Ovary (tissue), 9 donors: Measurements from ENCODE around the gene PSMD1. TPM values are rescaled to one million over a fixed set of nuclear protein-coding genes. Genes with fewer than 3 reads are reported as not detected.

Experiments
- DNase-seq, 5 donors: peaks; one replicate each; pipeline ENCODE4 v3.0.0-alpha.2; 2019 to 2020
- H3K27ac ChIP-seq, 2 donors: fragments of 200-600 bp; one replicate each; pipeline versions ENCODE4 v1.5.1 to v1.8.0; 2019 to 2022
- H3K27me3 ChIP-seq: fragments of 200-600 bp; one replicate; pipeline ENCODE4 v1.8.0; 2022
- H3K36me3 ChIP-seq: fragments of 200-600 bp; sonication (generic); one replicate; pipeline ENCODE4 v1.5.1; 2019
- H3K4me1 ChIP-seq: one replicate; pipeline ENCODE4 v1.8.1; 2013; ENCODE audit warnings: mild to moderate bottlenecking, moderate library complexity; ENCODE audit not compliant: insufficient read depth
- H3K4me3 ChIP-seq: fragments of 200-600 bp; sonication (generic); one replicate; pipeline ENCODE4 v1.5.1; 2017
- H3K9me3 ChIP-seq, 2 donors: fragments of 200-600 bp in 1 of 2; sonication (generic) in 1 of 2; one replicate each; pipeline versions ENCODE4 v1.5.1 to v1.8.1; 2013 to 2019; ENCODE audit warnings: mild to moderate bottlenecking in 1 of 2, moderate library complexity in 1 of 2
- EP300 ChIP-seq: sonication (generic); formaldehyde crosslinking; IDR thresholded peaks from one replicate; pipeline ENCODE4 v1.6.1; 2017; ENCODE audit warnings: antibody characterized with exemption
- POLR2A ChIP-seq: fragments of 450-650 bp; IDR thresholded peaks from one replicate; pipeline ENCODE4 v1.6.1; 2017; ENCODE audit warnings: antibody characterized with exemption, mild to moderate bottlenecking, moderate library complexity
- WGBS, 3 donors: extraction: QIAGEN DNeasy Blood & Tissue Kit in 1 of 3; methylation state at CpG; one replicate each; pipeline versions ENCODE4 v1.1.5 to v1.1.7; 2013 to 2017; 5-methylcytosine and 5-hydroxymethylcytosine counted together
- intact Hi-C, 4 donors: fragments of 100-400 bp; cut with DNase I; formaldehyde crosslinking; loops; one replicate each; pipeline versions ENCODE4 v1.11.0 to v1.15.1; 2022 to 2023
- polyA plus RNA-seq, 2 donors: library from polyadenylated mRNA; stranded (reverse); fragments of 200-250 nt in 1 of 2; fragments of 350-450 nt in 1 of 2; fragmentation: Illumina TruSeq in 1 of 2; extraction: RNeasy Lipid Tissue Mini Kit (QIAGEN cat#74804) in 1 of 2; gene quantifications; one replicate each; pipeline ENCODE4 v1.2.3, GENCODE V29; 2013 to 2014
- total RNA-seq, 7 donors: library from RNA; depleted of rRNA in 2 of 7; stranded (reverse); fragments of >200 nt in 2 of 7; fragmentation: NEBNext Ultra II Directional in 3 of 7; extraction: Animal tissue kit (Norgen Biotek cat#: 25700) in 3 of 7; gene quantifications; one replicate each; pipeline versions ENCODE4 v1.1.0 to v1.2.4, GENCODE V29; 2016 to 2023
- TF ChIP-seq, protein P1 (sequence below), 3 donors: fragments of 450-650 bp in 2 of 3; fragments of 200-600 bp in 1 of 3; IDR thresholded peaks; one replicate each; pipeline versions ENCODE4 v1.5.1 to v1.8.0; 2016 to 2022; ENCODE audit warnings: antibody characterized with exemption in 3 of 3, mild to moderate bottlenecking in 1 of 3
- donor health status: DM: no; HTN: no; CAD: no; lungs with moderate emphysema.
- donor health status: DM: no; HTN: no; CAD: no.
- donor health status: Bipolar disorder and iron deficiency.
- donor health status: DM: yes; HTN: yes; CAD: no.
- donor health status: DM: no; HTN: no; CAD: no.
- donor health status: DM: yes; HTN: yes; CAD: no.

Gene PSMD1
- total and polyA plus RNA-seq, 9 donors: 19.0 to 73.2 (median 57.8) TPM

GRCh38 chr2:231111987-231112386, 55.3 kb downstream of the PSMD1 start:
- Histone ChIP-seq H3K9me3 (no peaks in the 10 kb centered on the region), H3K36me3 (no peaks in the 10 kb centered on the region), H3K4me1 (no peaks in the 10 kb centered on the region), H3K4me3 (no peak overlapping the region), H3K27me3 (no peaks in the 10 kb centered on the region), H3K27ac (no peak overlapping the region)
- TF ChIP-seq POLR2A (no peak), EP300 (no peak)
- TF ChIP-seq, protein P1, sequence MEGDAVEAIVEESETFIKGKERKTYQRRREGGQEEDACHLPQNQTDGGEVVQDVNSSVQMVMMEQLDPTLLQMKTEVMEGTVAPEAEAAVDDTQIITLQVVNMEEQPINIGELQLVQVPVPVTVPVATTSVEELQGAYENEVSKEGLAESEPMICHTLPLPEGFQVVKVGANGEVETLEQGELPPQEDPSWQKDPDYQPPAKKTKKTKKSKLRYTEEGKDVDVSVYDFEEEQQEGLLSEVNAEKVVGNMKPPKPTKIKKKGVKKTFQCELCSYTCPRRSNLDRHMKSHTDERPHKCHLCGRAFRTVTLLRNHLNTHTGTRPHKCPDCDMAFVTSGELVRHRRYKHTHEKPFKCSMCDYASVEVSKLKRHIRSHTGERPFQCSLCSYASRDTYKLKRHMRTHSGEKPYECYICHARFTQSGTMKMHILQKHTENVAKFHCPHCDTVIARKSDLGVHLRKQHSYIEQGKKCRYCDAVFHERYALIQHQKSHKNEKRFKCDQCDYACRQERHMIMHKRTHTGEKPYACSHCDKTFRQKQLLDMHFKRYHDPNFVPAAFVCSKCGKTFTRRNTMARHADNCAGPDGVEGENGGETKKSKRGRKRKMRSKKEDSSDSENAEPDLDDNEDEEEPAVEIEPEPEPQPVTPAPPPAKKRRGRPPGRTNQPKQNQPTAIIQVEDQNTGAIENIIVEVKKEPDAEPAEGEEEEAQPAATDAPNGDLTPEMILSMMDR (IDR thresholded peaks at IDR 0.05): no peak
- intact Hi-C loops: no loop called here
- 82 to 85% (median 82%) methylated on average over 1 of the region's 1 CpG for WGBS, 3 donors
- DNase-seq: no peak

GRCh38 chr2:231113489-231113888, 56.8 kb downstream of the PSMD1 start:
- TF ChIP-seq EP300 (no peak), POLR2A (no peak)
- TF ChIP-seq, protein P1 (IDR thresholded peaks at IDR 0.05): no peak
- Histone ChIP-seq H3K9me3 (no peaks in the 10 kb centered on the region), H3K4me3 (no peak overlapping the region), H3K27ac (no peak overlapping the region), H3K4me1 (no peaks in the 10 kb centered on the region), H3K27me3 (no peaks in the 10 kb centered on the region), H3K36me3 (no peaks in the 10 kb centered on the region)
- intact Hi-C loops: no loop called here
- DNase-seq: no peak
- WGBS, 3 donors: 96 to 98% (median 96%) methylated on average over 5 of the region's 5 CpGs

DNA sequence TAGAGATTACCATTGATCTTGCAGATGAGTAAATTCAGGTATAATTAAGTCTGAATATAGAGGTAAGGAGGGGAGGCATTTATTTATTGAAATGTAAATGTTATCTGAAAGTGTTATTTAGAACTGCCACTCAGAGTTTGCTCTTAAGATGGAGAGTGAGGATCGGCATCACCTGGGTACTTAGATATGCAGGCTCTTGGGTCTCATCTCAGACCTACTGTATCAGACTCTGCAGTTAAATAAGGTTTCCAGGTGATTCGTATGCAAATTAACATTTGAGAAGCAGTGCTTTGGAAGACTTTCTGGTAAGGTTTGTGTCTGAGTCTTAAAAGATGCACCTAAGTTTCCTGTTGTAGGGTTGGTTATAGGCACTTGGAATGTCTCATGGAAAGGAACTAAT, 59.0 kb downstream of the PSMD1 start:
- Histone ChIP-seq H3K27me3 (no peaks in the 10 kb centered on the region), H3K36me3 (no peaks in the 10 kb centered on the region), H3K4me1 (no peaks in the 10 kb centered on the region), H3K9me3 (no peaks in the 10 kb centered on the region), H3K4me3 (no peak overlapping the region), H3K27ac (no peak overlapping the region)
- intact Hi-C loops: no loop called here
- no peak for TF ChIP-seq EP300
- TF ChIP-seq, protein P1 (IDR thresholded peaks at IDR 0.05): no peak
- TF ChIP-seq POLR2A: no peak
- no peak for DNase-seq
- WGBS, 3 donors: 89 to 96% (median 91%) methylated on average over 2 of the region's 2 CpGs

GRCh38 chr2:231117148-231117547, 60.5 kb downstream of the PSMD1 start:
- intact Hi-C loops: no loop called here
- no peaks in the 10 kb centered on the region for H3K9me3 ChIP-seq
- no peak overlapping the region for H3K27ac ChIP-seq
- 22 to 43% (median 30%) methylated on average over 1 of the region's 1 CpG for WGBS, 3 donors
- DNase-seq: no peak
- no peaks in the 10 kb centered on the region for H3K27me3 ChIP-seq
- TF ChIP-seq, protein P1 (IDR thresholded peaks at IDR 0.05): no peak
- TF ChIP-seq POLR2A: no peak
- TF ChIP-seq EP300: no peak
- H3K4me3 ChIP-seq: no peak overlapping the region
- no peaks in the 10 kb centered on the region for H3K36me3 ChIP-seq
- no peaks in the 10 kb centered on the region for H3K4me1 ChIP-seq
